Naive thymus-derived CD4-positive, alpha-beta T cell (primary cell): Measurements from ENCODE around the gene CHST14. TPM values are rescaled to one million over a fixed set of nuclear protein-coding genes. Genes with fewer than 3 reads are reported as not detected.

Source experiments
- ATAC-seq: fragments of 150-1000 bp; cut with Tn5 transposase; 2 replicates; pipeline ENCODE4 v1.10.0; 2021; ENCODE audit warnings: mild to moderate bottlenecking, moderate library complexity
- CTCF ChIA-PET: fragments of 350-600 bp; sonication (Branson Sonifier 250); formaldehyde crosslinking; loops from one replicate; lab custom pipeline; 2021; ENCODE audit warnings: antibody characterized with exemption; lab: Charles Lee
- POLR2A ChIA-PET: fragments of 350-600 bp; sonication (Branson Sonifier 250); formaldehyde crosslinking; loops from one replicate; lab custom pipeline; 2021; ENCODE audit warnings: antibody characterized with exemption, inconsistent platforms; lab: Charles Lee
- DNase-seq, 9 donors: peaks; one replicate each; pipeline versions ENCODE4 v3.0.0 to v3.0.0-alpha.2; 2020 to 2022; ENCODE audit warnings: mixed read lengths in 1 of 9
- H3K27ac ChIP-seq: one replicate; pipeline ENCODE4 v1.7.0; 2013; ENCODE audit warnings: mild to moderate bottlenecking, low read depth, low read length, moderate library complexity
- H3K27me3 ChIP-seq, 2 donors: one replicate each; pipeline ENCODE4 v1.7.0; 2013; ENCODE audit warnings: low read length in 2 of 2, mild to moderate bottlenecking in 2 of 2, moderate library complexity in 2 of 2; ENCODE audit not compliant: control insufficient read depth in 2 of 2, insufficient read depth in 2 of 2
- H3K36me3 ChIP-seq, 3 experiments: 1 replicate in 2 of 3; 2 replicates in 1 of 3; pipeline ENCODE4 v1.7.0; 2013; ENCODE audit warnings: low read length in 3 of 3, mild to moderate bottlenecking in 3 of 3, moderate library complexity in 1 of 3; ENCODE audit not compliant: insufficient read depth in 3 of 3, control insufficient read depth in 2 of 3
- H3K4me1 ChIP-seq, 2 donors: one replicate each; pipeline ENCODE4 v1.7.0; 2013; ENCODE audit warnings: low read length in 2 of 2, mild to moderate bottlenecking in 2 of 2, moderate library complexity in 1 of 2; ENCODE audit not compliant: control insufficient read depth in 2 of 2, insufficient read depth in 2 of 2
- H3K4me3 ChIP-seq: 2 replicates; pipeline ENCODE4 v1.7.0; 2013; ENCODE audit warnings: mild to moderate bottlenecking, low read length
- H3K9me3 ChIP-seq, 3 experiments: 1 replicate in 2 of 3; 2 replicates in 1 of 3; pipeline ENCODE4 v1.7.0; 2013; ENCODE audit warnings: low read length in 3 of 3; ENCODE audit not compliant: control insufficient read depth in 2 of 3
- H3K27ac Mint-ChIP-seq, 9 donors: one replicate each; pipeline ENCODE4 v1.8.0; 2020 to 2022; ENCODE audit warnings: mixed read lengths in 9 of 9, mild to moderate bottlenecking in 8 of 9, moderate library complexity in 5 of 9, inconsistent platforms in 2 of 9
- H3K27me3 Mint-ChIP-seq, 5 donors: one replicate each; pipeline ENCODE4 v1.8.0; 2021 to 2022; ENCODE audit warnings: mixed read lengths in 5 of 5, mild to moderate bottlenecking in 1 of 5
- H3K36me3 Mint-ChIP-seq, 5 donors: one replicate each; pipeline ENCODE4 v1.8.0; 2020 to 2022; ENCODE audit warnings: mixed read lengths in 5 of 5, mild to moderate bottlenecking in 3 of 5, inconsistent platforms in 1 of 5
- H3K4me1 Mint-ChIP-seq, 7 donors: one replicate each; pipeline ENCODE4 v1.8.0; 2020 to 2022; ENCODE audit warnings: mixed read lengths in 7 of 7, mild to moderate bottlenecking in 3 of 7, inconsistent platforms in 1 of 7
- H3K4me3 Mint-ChIP-seq, 10 donors: one replicate each; pipeline ENCODE4 v1.8.0; 2020 to 2022; ENCODE audit warnings: mild to moderate bottlenecking in 10 of 10, mixed read lengths in 10 of 10, moderate library complexity in 6 of 10, inconsistent platforms in 2 of 10
- H3K9me3 Mint-ChIP-seq, 11 donors: one replicate each; pipeline ENCODE4 v1.8.0; 2020 to 2022; ENCODE audit warnings: mixed read lengths in 11 of 11, mild to moderate bottlenecking in 4 of 11, inconsistent platforms in 1 of 11, moderate library complexity in 1 of 11
- intact Hi-C, 2 donors: fragments of 100-400 bp; cut with micrococcal nuclease; formaldehyde crosslinking; loops; one replicate each; pipeline ENCODE4 v1.15.1; 2023
- polyA plus RNA-seq, 2 donors: library from polyadenylated mRNA; unstranded; fragments of 300-500 nt; fragmentation: Illumina TruSeq; gene quantifications; one replicate each; pipeline ENCODE4 v1.2.3, GENCODE V29; 2021
- total RNA-seq, 6 experiments: library from RNA in 5 of 6; stranded (reverse) in 5 of 6; gene quantifications; 1 replicate in 5 of 6; 2 replicates in 1 of 6; pipeline ENCODE4 v1.2.3 and lab custom pipeline; 2021 to 2026

CHST14 gene
- total and polyA plus RNA-seq, 7 experiments from 2014 or later, result 0.83 to 12.5 (median 9.5) TPM

DNA sequence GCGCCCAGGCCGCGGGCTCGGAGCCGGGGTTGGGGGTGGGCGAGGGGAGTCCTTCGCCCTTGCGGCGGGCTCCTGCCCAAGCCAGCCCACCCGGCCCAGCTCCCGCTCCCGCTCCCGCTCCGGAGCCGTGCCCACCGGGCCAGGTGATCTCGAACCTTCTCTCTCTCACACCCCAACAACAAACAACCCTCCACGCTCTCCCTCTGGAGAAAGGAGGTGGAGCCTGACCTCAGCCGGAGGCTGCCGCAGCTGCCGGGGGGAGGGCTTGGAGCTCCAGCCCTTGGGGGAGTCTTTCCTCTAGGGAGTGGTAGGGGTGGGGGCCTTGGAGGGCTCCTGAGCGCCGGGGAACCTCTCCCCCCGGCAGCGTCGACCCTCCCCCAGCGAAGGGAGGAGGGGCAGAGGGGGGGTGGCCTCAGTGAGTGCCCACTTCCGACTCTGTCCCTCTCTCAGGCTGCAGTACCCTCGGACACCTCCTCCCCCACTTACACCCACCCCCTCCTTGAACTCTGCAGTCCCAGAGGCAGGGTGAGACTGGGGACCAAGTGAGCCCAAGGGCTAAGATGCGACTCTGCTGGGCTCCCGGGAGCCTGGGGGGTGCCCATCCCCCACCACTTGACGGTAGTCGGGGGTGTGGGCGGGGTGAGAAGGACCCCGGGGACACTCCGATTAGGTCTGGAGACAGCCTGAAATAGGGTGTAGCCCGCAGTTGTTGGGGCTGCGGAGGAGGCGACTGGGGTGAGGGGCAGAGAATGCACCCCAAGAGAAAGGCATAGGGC is 34.5 kb upstream of the CHST14 start:
- CTCF ChIA-PET, result interaction anchor here (0.7 kb wide), 1 partner anchor 12 kb away, joined by 3 read pairs; no protein-coding TSS in a partner anchor
- POLR2A ChIA-PET, result interaction anchor here (0.7 to 1.1 kb wide), 3 partner anchors 14 to 129 kb away, joined by 3 read pairs; no protein-coding TSS in a partner anchor
- intact Hi-C loops, result no loop called here
- no peaks in the 10 kb centered on the region for H3K9me3 ChIP-seq
- H3K27ac Mint-ChIP-seq, result peak overlapping the region in 3 of 9 donors; percentile 38 to 50 (median 41)
- peaks cover 15 to 28% of the 10 kb centered on the region in 2 donors for H3K4me1 ChIP-seq
- H3K27me3 ChIP-seq, result peaks cover 0 to 5% of the 10 kb centered on the region in 2 donors
- H3K36me3 ChIP-seq, result no peaks in the 10 kb centered on the region
- no peaks in the 10 kb centered on the region for H3K9me3 Mint-ChIP-seq
- ATAC-seq (no peak), DNase-seq (no peak)
- peaks cover 15 to 79% (median 27%) of the 10 kb centered on the region in 5 donors for H3K27me3 Mint-ChIP-seq
- peaks cover 24 to 41% (median 32%) of the 10 kb centered on the region in 7 donors for H3K4me1 Mint-ChIP-seq
- peaks cover 0 to 6% (median 0%) of the 10 kb centered on the region in 5 donors for H3K36me3 Mint-ChIP-seq
- no peak overlapping the region for H3K27ac ChIP-seq
- peak overlapping the region; percentile 48 for H3K4me3 ChIP-seq
- H3K4me3 Mint-ChIP-seq, result peak overlapping the region; percentile 53 to 84 (median 74)

DNA sequence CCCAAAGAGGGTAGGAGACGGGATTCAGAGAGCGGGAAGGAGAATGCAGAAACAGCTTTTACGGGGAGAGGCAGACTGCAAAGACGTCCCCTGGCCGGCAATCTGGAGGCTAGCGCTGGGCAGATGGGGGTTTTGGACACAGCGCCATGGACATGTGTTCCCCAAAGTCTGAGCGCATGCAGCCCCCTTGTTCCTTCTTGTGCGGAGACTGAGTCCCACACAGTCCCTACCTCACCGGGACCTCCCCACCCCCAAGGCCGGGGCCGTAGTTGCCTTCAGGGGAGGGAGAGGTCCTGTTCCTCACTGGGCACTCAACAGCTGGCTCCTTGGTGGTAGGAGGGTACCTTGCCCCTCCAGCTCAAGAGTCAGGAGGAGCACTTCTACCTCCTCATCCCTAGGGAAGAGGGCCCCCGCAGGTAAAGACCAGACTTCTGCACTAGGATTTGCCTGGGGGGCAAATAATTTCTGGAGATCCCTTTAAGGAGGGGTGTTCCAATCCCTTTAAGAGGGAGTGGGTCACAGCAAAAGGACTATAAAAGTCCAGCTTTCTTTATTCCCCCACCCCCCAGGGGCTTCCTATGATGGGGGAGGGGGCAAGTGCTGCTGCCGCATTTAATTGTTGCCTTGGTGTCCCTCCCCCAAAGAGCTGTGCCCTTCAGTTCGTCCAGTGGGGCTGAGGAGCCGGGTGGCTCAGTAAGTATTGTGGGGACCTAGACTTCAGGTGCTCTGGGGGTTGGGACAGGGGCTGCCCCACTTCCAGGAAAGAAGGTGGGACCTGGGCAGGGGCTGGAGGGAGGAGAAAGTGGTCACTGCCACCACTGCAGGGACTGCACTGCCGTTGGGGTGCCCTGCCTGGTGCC is 33.7 kb upstream of the CHST14 start:
- peaks cover 24 to 41% (median 32%) of the 10 kb centered on the region in 7 donors for H3K4me1 Mint-ChIP-seq

DNA sequence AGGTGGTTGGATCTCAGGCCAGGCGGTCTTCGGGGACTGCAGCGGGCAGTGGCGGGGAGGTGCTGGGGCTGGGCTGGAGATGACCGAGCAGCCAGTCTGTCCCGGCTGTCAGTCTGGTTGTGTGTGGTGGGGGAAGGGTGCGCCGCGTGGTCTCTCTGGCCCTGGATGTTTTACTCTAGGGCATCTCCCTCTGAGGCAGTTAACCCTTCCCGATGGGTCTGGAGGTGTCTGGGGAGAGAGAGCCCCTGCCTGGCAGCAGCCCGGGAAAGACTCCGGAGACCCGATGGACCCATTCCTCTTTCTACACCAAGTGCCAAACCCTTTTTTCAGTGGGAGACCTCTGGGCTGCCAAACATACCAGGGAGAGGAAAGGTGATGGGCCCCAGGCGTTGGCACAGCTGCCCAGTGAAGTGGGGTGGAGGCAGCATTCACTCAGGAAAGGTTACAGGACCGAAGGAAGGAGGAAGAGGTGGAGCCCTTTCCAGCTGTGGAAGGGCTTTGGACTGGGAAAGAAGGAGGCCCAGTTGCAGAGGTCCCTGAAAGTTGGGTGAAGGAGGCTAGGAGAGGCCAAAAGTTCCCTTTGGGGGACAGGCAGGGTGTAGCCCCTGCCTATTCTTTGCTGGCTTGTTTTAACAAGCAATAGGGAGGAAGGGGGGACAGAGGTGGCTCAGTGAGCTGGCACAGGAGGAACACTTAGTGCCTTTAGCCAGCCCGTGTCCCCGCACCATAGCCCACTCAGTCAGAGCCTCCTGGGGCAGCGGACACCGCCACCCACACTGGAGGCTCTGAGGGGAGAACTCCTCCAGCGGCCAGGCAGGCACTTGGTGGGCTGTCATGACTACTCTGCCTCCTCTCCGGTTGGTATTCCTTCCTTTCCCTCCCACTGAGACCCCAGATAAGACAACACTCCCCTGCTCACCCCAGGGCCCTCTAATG is 32.8 kb upstream of the CHST14 start:
- Histone ChIP-seq H3K4me3 (no peak overlapping the region), H3K36me3 (no peaks in the 10 kb centered on the region), H3K4me1 (peaks cover 24 to 36% of the 10 kb centered on the region in 2 donors), H3K27me3 (peaks cover 0 to 5% of the 10 kb centered on the region in 2 donors), H3K27ac (no peak overlapping the region), H3K9me3 (no peaks in the 10 kb centered on the region)
- peak overlapping the region in 7 of 10 donors; percentile 21 to 76 (median 57) for H3K4me3 Mint-ChIP-seq
- intact Hi-C loops, result no loop called here
- no peaks in the 10 kb centered on the region for H3K9me3 Mint-ChIP-seq
- H3K4me1 Mint-ChIP-seq, result peaks cover 31 to 50% (median 41%) of the 10 kb centered on the region in 7 donors
- peaks cover 15 to 84% (median 27%) of the 10 kb centered on the region in 5 donors for H3K27me3 Mint-ChIP-seq
- H3K27ac Mint-ChIP-seq, result peak overlapping the region in 4 of 9 donors; percentile 21 to 50 (median 32)
- ChIA-PET POLR2A (interaction anchor here (1.3 kb wide), 1 partner anchor 32 kb away, joined by 4 read pairs; no protein-coding TSS in a partner anchor), CTCF (interaction anchor here (1.1 kb wide), 1 partner anchor 19 kb away, joined by 3 read pairs; no protein-coding TSS in a partner anchor)
- no peak for ATAC-seq
- H3K36me3 Mint-ChIP-seq, result peaks cover 0 to 8% (median 0%) of the 10 kb centered on the region in 5 donors
- no peak for DNase-seq

More for the DNA sequence above, 33.7 kb upstream of the CHST14 start:
- Mint-ChIP-seq H3K36me3 (peaks cover 0 to 6% (median 0%) of the 10 kb centered on the region in 5 donors), H3K9me3 (no peaks in the 10 kb centered on the region), H3K27me3 (peaks cover 15 to 81% (median 27%) of the 10 kb centered on the region in 5 donors), H3K27ac (peak overlapping the region in 1 of 9 donors; percentile 38), H3K4me3 (peak overlapping the region; percentile 53 to 84 (median 74))
- ATAC-seq (no peak), DNase-seq (no peak)
- peaks cover 15 to 28% of the 10 kb centered on the region in 2 donors for H3K4me1 ChIP-seq
- H3K27ac ChIP-seq, result no peak overlapping the region
- H3K4me3 ChIP-seq, result peak overlapping the region; percentile 48
- ChIA-PET POLR2A (interaction anchor here (1.1 kb wide), 1 partner anchor 13 kb away, joined by 3 read pairs; no protein-coding TSS in a partner anchor), CTCF (interaction anchor here (0.7 to 1.1 kb wide), 2 partner anchors 13 to 20 kb away, joined by 3 read pairs; no protein-coding TSS in a partner anchor)
- H3K36me3 ChIP-seq, result no peaks in the 10 kb centered on the region
- H3K9me3 ChIP-seq, result no peaks in the 10 kb centered on the region
- intact Hi-C loops, result no loop called here
- peaks cover 0 to 5% of the 10 kb centered on the region in 2 donors for H3K27me3 ChIP-seq

GRCh38 chr15:40438712-40439111 is 32.1 kb upstream of the CHST14 start:
- peaks cover 0 to 5% of the 10 kb centered on the region in 2 donors for H3K27me3 ChIP-seq
- POLR2A ChIA-PET, result interaction anchor here (0.5 to 5.3 kb wide), 3 partner anchors 13 to 799 kb away, joined by 3 to 90 read pairs (median 4); no protein-coding TSS in a partner anchor
- Mint-ChIP-seq H3K4me3 (peak overlapping the region in 5 of 10 donors; percentile 1 to 67 (median 52)), H3K9me3 (no peaks in the 10 kb centered on the region), H3K27me3 (peaks cover 15 to 84% (median 27%) of the 10 kb centered on the region in 5 donors), H3K27ac (peak overlapping the region in 2 of 9 donors; percentile 21 to 52), H3K36me3 (peaks cover 0 to 13% (median 0%) of the 10 kb centered on the region in 5 donors), H3K4me1 (peaks cover 38 to 57% (median 48%) of the 10 kb centered on the region in 7 donors)
- no peaks in the 10 kb centered on the region for H3K36me3 ChIP-seq
- intact Hi-C loops, result no loop called here
- CTCF ChIA-PET, result no interaction called here
- ATAC-seq (no peak), DNase-seq (no peak)
- H3K4me1 ChIP-seq, result peaks cover 25 to 43% of the 10 kb centered on the region in 2 donors
- no peaks in the 10 kb centered on the region for H3K9me3 ChIP-seq
- no peak overlapping the region for H3K4me3 ChIP-seq
- no peak overlapping the region for H3K27ac ChIP-seq

DNA sequence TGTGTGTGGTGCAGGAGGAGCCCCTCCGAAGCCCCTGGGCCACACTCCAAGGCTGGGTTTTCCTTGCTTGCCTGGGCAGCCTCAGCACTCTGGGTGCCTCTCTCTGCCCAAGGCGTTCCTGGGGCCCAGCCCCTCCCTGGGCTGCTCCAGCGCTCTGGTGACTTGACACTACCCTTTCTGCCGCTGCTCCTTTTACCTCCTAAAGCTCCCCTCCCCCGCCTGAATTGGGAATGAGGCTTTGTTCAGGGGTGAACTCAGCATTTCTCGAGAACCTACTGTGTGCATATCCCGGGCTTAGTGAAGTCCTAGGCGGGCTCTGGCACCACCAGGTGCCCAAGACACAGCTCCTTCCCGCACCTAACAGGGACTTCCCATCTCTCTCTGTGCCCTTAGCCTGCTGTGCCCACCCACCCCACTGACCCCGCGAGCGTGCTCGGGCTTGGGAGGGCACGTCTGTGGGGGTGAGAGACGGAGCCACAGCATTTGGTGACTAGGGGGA is 31.3 kb upstream of the CHST14 start:
- peaks cover 0 to 16% (median 0%) of the 10 kb centered on the region in 5 donors for H3K36me3 Mint-ChIP-seq
- no peaks in the 10 kb centered on the region for H3K36me3 ChIP-seq
- no peaks in the 10 kb centered on the region for H3K9me3 Mint-ChIP-seq
- POLR2A ChIA-PET, result interaction anchor here (0.5 to 5.3 kb wide), 4 partner anchors 13 to 132 kb away, joined by 4 to 90 read pairs (median 6); partner anchors contain the start of gene PLCB2
- CTCF ChIA-PET, result interaction anchor here (2.1 to 2.3 kb wide), 2 partner anchors 30 to 68 kb away, joined by 7 to 14 read pairs; no protein-coding TSS in a partner anchor
- H3K4me3 ChIP-seq, result peak overlapping the region; percentile 60
- peaks cover 0 to 5% of the 10 kb centered on the region in 2 donors for H3K27me3 ChIP-seq
- H3K4me3 Mint-ChIP-seq, result peak overlapping the region; percentile 84 to 99 (median 90)
- intact Hi-C loops, result no loop called here
- DNase-seq (no peak), ATAC-seq (no peak)
- peaks cover 46 to 61% (median 56%) of the 10 kb centered on the region in 7 donors for H3K4me1 Mint-ChIP-seq
- H3K27ac Mint-ChIP-seq, result peak overlapping the region in 5 of 9 donors; percentile 71 to 86 (median 75)
- H3K4me1 ChIP-seq, result peaks cover 25 to 49% of the 10 kb centered on the region in 2 donors
- no peaks in the 10 kb centered on the region for H3K9me3 ChIP-seq
- no peak overlapping the region for H3K27ac ChIP-seq
- H3K27me3 Mint-ChIP-seq, result peaks cover 15 to 79% (median 27%) of the 10 kb centered on the region in 5 donors
